AG09319 (cell line): ENCODE data around the gene GCC1.
"Not testable (repeated sequence)": the region's sequence is repeated elsewhere in the genome, so short reads cannot be mapped to it uniquely, and the experiment has no call there.

Experiments
- DNase-seq: peaks from one replicate; pipeline ENCODE4 v3.0.0-alpha.2; 2010; ENCODE audit warnings: low read depth; ENCODE audit errors: extremely low read depth
- CTCF ChIP-seq: IDR thresholded peaks from 2 replicates; pipeline ENCODE4 v1.5.1; 2011; ENCODE audit warnings: low read depth, mild to moderate bottlenecking, inconsistent platforms, low read length, moderate library complexity

The GCC1 gene

GRCh38 chr7:127557803-127558202, 27.6 kb downstream of the GCC1 start:
- DNase-seq: no peak
- no peak; the same call in none of the 2 replicates for TF ChIP-seq CTCF

GRCh38 chr7:127556404-127556803, 29.0 kb downstream of the GCC1 start:
- no peak for DNase-seq
- no peak for TF ChIP-seq CTCF

GRCh38 chr7:127551941-127552340, 33.5 kb downstream of the GCC1 start:
- no peak for TF ChIP-seq CTCF
- no peak for DNase-seq

GRCh38 chr7:127550247-127550646, 35.1 kb downstream of the GCC1 start:
- no peak for DNase-seq
- no peak; the same call in none of the 2 replicates for TF ChIP-seq CTCF

- TF ChIP-seq CTCF: no peak
- no peak for DNase-seq
Measured at GRCh38 chr7:127546313-127546712, 39.1 kb downstream of the GCC1 start.

- TF ChIP-seq CTCF: no peak
Measured at GRCh38 chr7:127541548-127541947, 43.8 kb downstream of the GCC1 start.

GRCh38 chr7:127540461-127540860, 44.9 kb downstream of the GCC1 start:
- not testable (repeated sequence) for DNase-seq

More at GRCh38 chr7:127541548-127541947, 43.8 kb downstream of the GCC1 start:
- DNase-seq: no peak

GRCh38 chr7:127539116-127539515, 46.3 kb downstream of the GCC1 start:
- no peak for DNase-seq
- no peak for TF ChIP-seq CTCF
